ENCODE measurements around the gene SLC25A19.
A peak's percentile ranks its signal among the peaks of the same experiment; 100 is the strongest.
"Not testable (repeated sequence)": the region's sequence is repeated elsewhere in the genome, so short reads cannot be mapped to it uniquely, and the experiment has no call there.

The SLC25A19 gene

GRCh38 chr17:75301049-75301448, 11.8 kb upstream of the SLC25A19 start:
- DNase-seq: no peak

- DNase-seq: no peak
Observed at GRCh38 chr17:75300280-75300679, 11.0 kb upstream of the SLC25A19 start.

GRCh38 chr17:75295201-75296158, 6.2 kb upstream of the SLC25A19 start:
- no peak for DNase-seq

GRCh38 chr17:75292810-75293448, 3.7 kb upstream of the SLC25A19 start:
- not testable (repeated sequence) for DNase-seq

- DNase-seq: peak in 1 of 2 experiments; percentile 45
Observed at GRCh38 chr17:75289832-75290337, 652 bp upstream of the SLC25A19 start.

GRCh38 chr17:75288770-75289114, 491 bp downstream of the SLC25A19 start:
- peak; percentile 78 to 85 for DNase-seq

- no peak for DNase-seq
Observed at GRCh38 chr17:75288359-75288758, 874 bp downstream of the SLC25A19 start.

GRCh38 chr17:75287221-75287620, 2.0 kb downstream of the SLC25A19 start:
- no peak for DNase-seq

GRCh38 chr17:75285123-75285522, 4.1 kb downstream of the SLC25A19 start:
- no peak for DNase-seq

- DNase-seq: not testable (repeated sequence)
Observed at GRCh38 chr17:75280189-75280588, 9.0 kb downstream of the SLC25A19 start.

- no peak for DNase-seq
Observed at GRCh38 chr17:75277664-75278071, 11.6 kb downstream of the SLC25A19 start.

- DNase-seq: no peak
Observed at GRCh38 chr17:75273977-75274708, 15.1 kb downstream of the SLC25A19 start.

- no peak for DNase-seq
Observed at GRCh38 chr17:75272848-75273184, 16.4 kb downstream of the SLC25A19 start.

- peak in 1 of 2 experiments; percentile 39 for DNase-seq
Observed at GRCh38 chr17:75271955-75272847, 17.0 kb downstream of the SLC25A19 start.

- peak in 1 of 2 experiments; percentile 89 for DNase-seq
Observed at GRCh38 chr17:75271233-75271954, 17.8 kb downstream of the SLC25A19 start.

- DNase-seq: no peak
Observed at GRCh38 chr17:75270966-75271232, 18.3 kb downstream of the SLC25A19 start, which contains the start of gene MIF4GD. Gene MIF4GD, minus strand, starts transcription at chr17:75271231. Its CDS starts 1,036 bp downstream, at chr17:75270195.

- DNase-seq: peak; percentile 58 to 81
Observed at GRCh38 chr17:75270218-75270965, 18.8 kb downstream of the SLC25A19 start.

GRCh38 chr17:75269844-75270217, 19.4 kb downstream of the SLC25A19 start:
- DNase-seq: no peak

GRCh38 chr17:75267411-75268232, 21.6 kb downstream of the SLC25A19 start:
- peak; percentile 60 to 78 for DNase-seq

GRCh38 chr17:75267153-75267410, 22.2 kb downstream of the SLC25A19 start:
- DNase-seq: no peak

All from NCI-H526 (cell line).